SK-N-SH treated with all-trans-retinoic acid at 6 μM for 48 hours (cell line): ENCODE results near the gene CABLES1.

ENCODE experiments used
- ARNTL ChIP-seq: fragments of 450-650 bp; formaldehyde crosslinking; IDR thresholded peaks from 2 replicates; pipeline ENCODE4 v1.5.0; 2020; ENCODE audit warnings: low read depth, mild to moderate bottlenecking, moderate library complexity, borderline replicate concordance
- BACH2 ChIP-seq: fragments of 250-450 bp; sonication (Bioruptor Pico); IDR thresholded peaks from 2 replicates; pipeline ENCODE4 v1.9.0; 2021; ENCODE audit warnings: mild to moderate bottlenecking, borderline replicate concordance
- PPARA ChIP-seq: fragments of 250-450 bp; sonication (Bioruptor Pico); IDR thresholded peaks from 2 replicates; pipeline ENCODE4 v1.5.0; 2020; ENCODE audit warnings: mild to moderate bottlenecking, borderline replicate concordance
- TOX ChIP-seq: fragments of 250-450 bp; sonication (Bioruptor Pico); IDR thresholded peaks from 2 replicates; pipeline ENCODE4 v1.8.0; 2021; ENCODE audit warnings: mild to moderate bottlenecking, moderate library complexity, borderline replicate concordance
- ZNF70 ChIP-seq: fragments of 450-650 bp; formaldehyde crosslinking; IDR thresholded peaks from 2 replicates; pipeline ENCODE4 v1.5.0; 2020; ENCODE audit warnings: mild to moderate bottlenecking, moderate library complexity
- ZNF8 ChIP-seq: fragments of 450-650 bp; formaldehyde crosslinking; IDR thresholded peaks from 2 replicates; pipeline ENCODE4 v1.5.0; 2020; ENCODE audit warnings: mild to moderate bottlenecking, moderate library complexity
- TF ChIP-seq, protein P1 (sequence below): fragments of 250-450 bp; sonication (Bioruptor Pico); IDR thresholded peaks from 2 replicates; pipeline ENCODE4 v1.5.1; 2020; ENCODE audit warnings: low read depth, mild to moderate bottlenecking, moderate library complexity
- TF ChIP-seq, protein P2 (sequence below): fragments of 250-450 bp; sonication (Bioruptor Pico); IDR thresholded peaks from 2 replicates; pipeline ENCODE4 v1.8.0; 2020; ENCODE audit warnings: mild to moderate bottlenecking, moderate library complexity, borderline replicate concordance

GRCh38 chr18:23268641-23269040 is 133.4 kb downstream of the CABLES1 start:
- TF ChIP-seq TOX (CRISPR knock-in tag) (no peak), ZNF8 (CRISPR knock-in tag) (no peak), BACH2 (CRISPR knock-in tag) (no peak), PPARA (CRISPR knock-in tag) (no peak), ZNF70 (no peak), ARNTL (CRISPR knock-in tag) (no peak)
- TF ChIP-seq, protein P1, sequence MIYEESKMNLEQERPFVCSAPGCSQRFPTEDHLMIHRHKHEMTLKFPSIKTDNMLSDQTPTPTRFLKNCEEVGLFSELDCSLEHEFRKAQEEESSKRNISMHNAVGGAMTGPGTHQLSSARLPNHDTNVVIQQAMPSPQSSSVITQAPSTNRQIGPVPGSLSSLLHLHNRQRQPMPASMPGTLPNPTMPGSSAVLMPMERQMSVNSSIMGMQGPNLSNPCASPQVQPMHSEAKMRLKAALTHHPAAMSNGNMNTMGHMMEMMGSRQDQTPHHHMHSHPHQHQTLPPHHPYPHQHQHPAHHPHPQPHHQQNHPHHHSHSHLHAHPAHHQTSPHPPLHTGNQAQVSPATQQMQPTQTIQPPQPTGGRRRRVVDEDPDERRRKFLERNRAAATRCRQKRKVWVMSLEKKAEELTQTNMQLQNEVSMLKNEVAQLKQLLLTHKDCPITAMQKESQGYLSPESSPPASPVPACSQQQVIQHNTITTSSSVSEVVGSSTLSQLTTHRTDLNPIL (CRISPR knock-in tag), result no peak
- TF ChIP-seq, protein P2, sequence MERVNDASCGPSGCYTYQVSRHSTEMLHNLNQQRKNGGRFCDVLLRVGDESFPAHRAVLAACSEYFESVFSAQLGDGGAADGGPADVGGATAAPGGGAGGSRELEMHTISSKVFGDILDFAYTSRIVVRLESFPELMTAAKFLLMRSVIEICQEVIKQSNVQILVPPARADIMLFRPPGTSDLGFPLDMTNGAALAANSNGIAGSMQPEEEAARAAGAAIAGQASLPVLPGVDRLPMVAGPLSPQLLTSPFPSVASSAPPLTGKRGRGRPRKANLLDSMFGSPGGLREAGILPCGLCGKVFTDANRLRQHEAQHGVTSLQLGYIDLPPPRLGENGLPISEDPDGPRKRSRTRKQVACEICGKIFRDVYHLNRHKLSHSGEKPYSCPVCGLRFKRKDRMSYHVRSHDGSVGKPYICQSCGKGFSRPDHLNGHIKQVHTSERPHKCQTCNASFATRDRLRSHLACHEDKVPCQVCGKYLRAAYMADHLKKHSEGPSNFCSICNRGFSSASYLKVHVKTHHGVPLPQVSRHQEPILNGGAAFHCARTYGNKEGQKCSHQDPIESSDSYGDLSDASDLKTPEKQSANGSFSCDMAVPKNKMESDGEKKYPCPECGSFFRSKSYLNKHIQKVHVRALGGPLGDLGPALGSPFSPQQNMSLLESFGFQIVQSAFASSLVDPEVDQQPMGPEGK (CRISPR knock-in tag), result no peak
